HAP-1 (cell line): ENCODE data around the gene RBM22.
A peak's percentile ranks its signal among the peaks of the same experiment; 100 is the strongest.

Experiments used
- DNase-seq, 2 experiments: peaks; one replicate each; pipeline ENCODE4 v3.0.0-alpha.2; 2016 to 2020; ENCODE audit warnings: low spot score in 2 of 2
- H3K27me3 ChIP-seq: fragments of 250-450 bp; sonication (Bioruptor Pico); 2 replicates; pipeline ENCODE4 v1.5.1; 2020; ENCODE audit warnings: low read depth, mild to moderate bottlenecking, moderate library complexity
- H3K36me3 ChIP-seq: fragments of 250-450 bp; sonication (Bioruptor Pico); replicated peaks from 2 replicates; pipeline ENCODE4 v1.5.1; 2020; ENCODE audit warnings: mild to moderate bottlenecking
- H3K4me1 ChIP-seq: fragments of 250-450 bp; sonication (Bioruptor Pico); 2 replicates; pipeline ENCODE4 v1.5.1; 2020; ENCODE audit warnings: mild to moderate bottlenecking
- H3K4me3 ChIP-seq: fragments of 250-450 bp; sonication (Bioruptor Pico); 2 replicates; pipeline ENCODE4 v1.5.1; 2020; ENCODE audit warnings: mild to moderate bottlenecking, moderate library complexity
- H3K9me3 ChIP-seq: fragments of 250-450 bp; sonication (Bioruptor Pico); 2 replicates; pipeline ENCODE4 v1.5.1; 2020; ENCODE audit warnings: mild to moderate bottlenecking, moderate library complexity
- in situ Hi-C: fragments of 300-500 bp; cut with MboI; formaldehyde crosslinking; loops from 3 replicates; pipeline ENCODE4 v1.14.3; 2020; ENCODE audit warnings: low sequenced_read_pairs, inconsistent platforms, mixed read lengths

The RBM22 gene

GRCh38 chr5:150700246-150700593 is 642 bp downstream of the RBM22 start:
- Histone ChIP-seq H3K9me3 (no peaks in the 10 kb centered on the region), H3K36me3 (peaks cover 38% of the 10 kb centered on the region), H3K4me1 (peaks cover 13% of the 10 kb centered on the region), H3K27me3 (no peaks in the 10 kb centered on the region), H3K4me3 (peak overlapping the region; percentile 98)
- in situ Hi-C loops = no loop called here
- DNase-seq = no peak

- in situ Hi-C loops = no loop called here
- H3K9me3 ChIP-seq = no peaks in the 10 kb centered on the region
- peaks cover 5% of the 10 kb centered on the region; the same call in 1 of the 2 replicates for H3K4me1 ChIP-seq
- no peak for DNase-seq
- H3K27me3 ChIP-seq = no peaks in the 10 kb centered on the region
- H3K4me3 ChIP-seq = no peak overlapping the region
- peaks cover 83% of the 10 kb centered on the region for H3K36me3 ChIP-seq
Measured at GRCh38 chr5:150694612-150695011, 6.2 kb downstream of the RBM22 start.

- Histone ChIP-seq H3K27me3 (no peaks in the 10 kb centered on the region), H3K36me3 (peaks cover 66% of the 10 kb centered on the region)
- in situ Hi-C loops = no loop called here
Measured at GRCh38 chr5:150692276-150692675, 8.6 kb downstream of the RBM22 start.

GRCh38 chr5:150690760-150691159 is 10.1 kb downstream of the RBM22 start:
- Histone ChIP-seq H3K4me1 (no peaks in the 10 kb centered on the region; the same call in 1 of the 2 replicates), H3K36me3 (peaks cover 51% of the 10 kb centered on the region)
- in situ Hi-C loops = no loop called here

More at GRCh38 chr5:150692276-150692675, 8.6 kb downstream of the RBM22 start:
- Histone ChIP-seq H3K4me3 (no peak overlapping the region), H3K9me3 (no peaks in the 10 kb centered on the region), H3K4me1 (no peaks in the 10 kb centered on the region; the same call in 1 of the 2 replicates)
- DNase-seq = no peak

GRCh38 chr5:150689120-150689519 is 11.7 kb downstream of the RBM22 start:
- Histone ChIP-seq H3K27me3 (no peaks in the 10 kb centered on the region), H3K4me3 (no peak overlapping the region), H3K4me1 (no peaks in the 10 kb centered on the region; the same call in 1 of the 2 replicates), H3K36me3 (peaks cover 34% of the 10 kb centered on the region), H3K9me3 (no peaks in the 10 kb centered on the region)
- no peak for DNase-seq
- in situ Hi-C loops = no loop called here

More at GRCh38 chr5:150690760-150691159, 10.1 kb downstream of the RBM22 start:
- Histone ChIP-seq H3K9me3 (no peaks in the 10 kb centered on the region), H3K4me3 (no peak overlapping the region), H3K27me3 (no peaks in the 10 kb centered on the region)
- DNase-seq = no peak

GRCh38 chr5:150676578-150676977 is 24.3 kb downstream of the RBM22 start:
- Histone ChIP-seq H3K4me3 (no peak overlapping the region), H3K27me3 (no peaks in the 10 kb centered on the region), H3K4me1 (peaks cover 9% of the 10 kb centered on the region), H3K36me3 (no peaks in the 10 kb centered on the region; the same call in none of the 2 replicates), H3K9me3 (no peaks in the 10 kb centered on the region)
- in situ Hi-C loops = no loop called here
- DNase-seq = no peak

- H3K36me3 ChIP-seq = peaks cover 4% of the 10 kb centered on the region
- H3K4me3 ChIP-seq = no peak overlapping the region
- peaks cover 16% of the 10 kb centered on the region for H3K4me1 ChIP-seq
- no peaks in the 10 kb centered on the region for H3K27me3 ChIP-seq
- no peaks in the 10 kb centered on the region for H3K9me3 ChIP-seq
- in situ Hi-C loops = no loop called here
- DNase-seq = no peak
Measured at GRCh38 chr5:150675069-150675468, 25.8 kb downstream of the RBM22 start.

- H3K27me3 ChIP-seq = no peaks in the 10 kb centered on the region
- no peaks in the 10 kb centered on the region for H3K9me3 ChIP-seq
- DNase-seq = no peak
- in situ Hi-C loops = loop anchor here (25.0 kb wide), 1 partner anchor 212 kb away; no protein-coding TSS in a partner anchor
- no peak overlapping the region for H3K4me3 ChIP-seq
- peaks cover 18% of the 10 kb centered on the region for H3K4me1 ChIP-seq
- H3K36me3 ChIP-seq = peaks cover 6% of the 10 kb centered on the region
Measured at GRCh38 chr5:150674341-150674821, 26.5 kb downstream of the RBM22 start.

- H3K9me3 ChIP-seq = no peaks in the 10 kb centered on the region
- no peak for DNase-seq
- H3K4me3 ChIP-seq = peak overlapping the region; percentile 70
- H3K36me3 ChIP-seq = peaks cover 8% of the 10 kb centered on the region
- in situ Hi-C loops = loop anchor here (25.0 kb wide), 1 partner anchor 211 kb away; no protein-coding TSS in a partner anchor
- H3K27me3 ChIP-seq = no peaks in the 10 kb centered on the region
- peaks cover 18% of the 10 kb centered on the region for H3K4me1 ChIP-seq
Measured at GRCh38 chr5:150672884-150673275, 28.0 kb downstream of the RBM22 start.

- no peaks in the 10 kb centered on the region for H3K27me3 ChIP-seq
- H3K4me1 ChIP-seq = peaks cover 18% of the 10 kb centered on the region
- peaks cover 8% of the 10 kb centered on the region for H3K36me3 ChIP-seq
- peak; percentile 53 to 81 for DNase-seq
- peak overlapping the region; percentile 70 for H3K4me3 ChIP-seq
- in situ Hi-C loops = loop anchor here (25.0 kb wide), 1 partner anchor 210 kb away; no protein-coding TSS in a partner anchor
- no peaks in the 10 kb centered on the region for H3K9me3 ChIP-seq
Measured at GRCh38 chr5:150672237-150672883, 28.5 kb downstream of the RBM22 start.

- DNase-seq = peak; percentile 22 to 64
- H3K36me3 ChIP-seq = peaks cover 8% of the 10 kb centered on the region; the same call in 1 of the 2 replicates
- no peaks in the 10 kb centered on the region for H3K27me3 ChIP-seq
- no peaks in the 10 kb centered on the region for H3K9me3 ChIP-seq
- H3K4me3 ChIP-seq = peak overlapping the region; percentile 70
- in situ Hi-C loops = loop anchor here (25.0 kb wide), 1 partner anchor 209 kb away; no protein-coding TSS in a partner anchor
- H3K4me1 ChIP-seq = peaks cover 18% of the 10 kb centered on the region
Measured at GRCh38 chr5:150671509-150672236, 29.2 kb downstream of the RBM22 start.

- H3K9me3 ChIP-seq = no peaks in the 10 kb centered on the region
- H3K27me3 ChIP-seq = no peaks in the 10 kb centered on the region
- no peak for DNase-seq
- H3K4me3 ChIP-seq = peak overlapping the region; percentile 70
- in situ Hi-C loops = loop anchor here (25.0 kb wide), 1 partner anchor 209 kb away; no protein-coding TSS in a partner anchor
- H3K4me1 ChIP-seq = peaks cover 18% of the 10 kb centered on the region
- peaks cover 8% of the 10 kb centered on the region; the same call in 1 of the 2 replicates for H3K36me3 ChIP-seq
Measured at GRCh38 chr5:150670948-150671310, 29.9 kb downstream of the RBM22 start.

GRCh38 chr5:150670275-150670947 is 30.5 kb downstream of the RBM22 start:
- DNase-seq = peak; percentile 52 to 74
- H3K9me3 ChIP-seq = no peaks in the 10 kb centered on the region
- peaks cover 18% of the 10 kb centered on the region for H3K4me1 ChIP-seq
- no peaks in the 10 kb centered on the region for H3K27me3 ChIP-seq
- in situ Hi-C loops = loop anchor here (25.0 kb wide), 1 partner anchor 208 kb away; no protein-coding TSS in a partner anchor
- H3K36me3 ChIP-seq = peaks cover 8% of the 10 kb centered on the region; the same call in 1 of the 2 replicates
- no peak overlapping the region for H3K4me3 ChIP-seq
